ENCODE data around the gene SH2B3. TPM values are rescaled to one million over a fixed set of nuclear protein-coding genes. Genes with fewer than 3 reads are reported as not detected.

SH2B3 gene
- total RNA-seq (2014; rRNA removed; shearing (Covaris generic); ENCODE audit: low replicate concordance), result 16.7 and 20.8 TPM in 2 replicates

- Histone ChIP-seq H3K9me2 (replicated peaks; ENCODE audit: insufficient read depth, low read length) (no peaks in the 10 kb centered on the region), H3K27me3 (ENCODE audit: low read length) (no peaks in the 10 kb centered on the region), H4K20me1 (ENCODE audit: insufficient read depth, low read depth, low read length) (peaks cover 25% of the 10 kb centered on the region), H3K79me2 (ENCODE audit: low read length) (peaks cover 50% of the 10 kb centered on the region), H3K4me2 (ENCODE audit: low read depth, low read length, poor library complexity, severe bottlenecking) (peak within 1 kb of the TSS; percentile 85), H3K27ac (ENCODE audit: low read length) (peak within 1 kb of the TSS; percentile 89), H3K4me3 (ENCODE audit: low read length) (peak within 1 kb of the TSS; percentile 97), H3K9me3 (ENCODE audit: low read length) (no peaks in the 10 kb centered on the region), H3K9ac (ENCODE audit: low read length) (peak within 1 kb of the TSS; percentile 96), H3K36me3 (ENCODE audit: insufficient read depth, low read length) (no peaks in the 10 kb centered on the region), H3K4me1 (ENCODE audit: low read length) (peaks cover 66% of the 10 kb centered on the region), H2AFZ (ENCODE audit: low read length) (0 out of 2 replicates have a peak within 1 kb of the TSS, but pooled peaks have one; percentile 20)
- no peak for DNase-seq
These were observed at the start of gene SH2B3 for GRCh38 chr12:111405859-111406473. Gene SH2B3, plus strand, starts transcription at chr12:111405923. Its CDS starts 12,223 bp downstream, at chr12:111418146.

DNA sequence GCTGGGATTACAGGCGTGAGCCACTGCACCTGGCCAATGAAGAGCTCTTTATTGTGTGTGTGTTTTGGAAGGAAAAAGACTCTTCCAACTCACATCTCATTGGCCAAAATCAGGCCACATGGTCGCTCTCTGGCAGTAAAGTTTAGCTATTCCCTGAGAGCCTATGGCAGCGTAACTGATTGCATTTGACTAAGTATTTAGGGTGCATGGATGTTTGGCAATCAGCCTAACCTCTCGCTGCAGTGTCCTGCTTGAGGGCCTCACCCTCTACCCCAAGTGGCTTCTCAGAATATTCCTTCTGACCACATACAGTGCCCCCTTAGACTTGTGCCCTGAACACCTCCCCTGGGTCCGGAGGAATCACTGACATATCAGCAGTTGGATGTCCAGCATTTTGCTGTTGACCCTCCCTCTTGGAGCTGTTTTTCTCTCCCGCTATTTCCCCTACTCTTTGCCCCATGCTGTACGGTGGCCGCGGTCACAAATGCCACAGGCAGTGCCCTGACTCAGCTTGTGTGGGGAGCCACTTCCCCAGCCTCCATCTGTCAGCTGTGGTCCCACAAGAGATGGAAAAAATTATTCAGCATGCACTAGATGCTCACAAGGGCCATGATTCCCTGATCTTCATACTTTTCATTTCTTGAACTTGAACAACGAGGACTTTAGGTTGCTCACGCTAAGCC is 46.4 kb upstream of the SH2B3 start:
- Histone ChIP-seq H3K27ac (ENCODE audit: low read length) (no peak overlapping the region), H2AFZ (ENCODE audit: low read length) (no peak overlapping the region), H3K9ac (ENCODE audit: low read length) (no peak overlapping the region), H3K4me1 (ENCODE audit: low read length) (peaks cover 8% of the 10 kb centered on the region), H3K9me2 (replicated peaks; ENCODE audit: insufficient read depth, low read length) (no peaks in the 10 kb centered on the region), H3K4me3 (ENCODE audit: low read length) (no peak overlapping the region), H3K4me2 (ENCODE audit: low read depth, low read length, poor library complexity, severe bottlenecking) (no peak overlapping the region), H3K9me3 (ENCODE audit: low read length) (no peaks in the 10 kb centered on the region), H3K27me3 (ENCODE audit: low read length) (no peaks in the 10 kb centered on the region), H3K79me2 (ENCODE audit: low read length) (no peaks in the 10 kb centered on the region), H4K20me1 (ENCODE audit: insufficient read depth, low read depth, low read length) (no peaks in the 10 kb centered on the region), H3K36me3 (ENCODE audit: insufficient read depth, low read length) (no peaks in the 10 kb centered on the region)
- DNase-seq, result no peak

- Histone ChIP-seq H2AFZ (ENCODE audit: low read length) (no peak overlapping the region), H3K9me3 (ENCODE audit: low read length) (no peaks in the 10 kb centered on the region), H3K4me2 (ENCODE audit: low read depth, low read length, poor library complexity, severe bottlenecking) (no peak overlapping the region), H3K27ac (ENCODE audit: low read length) (no peak overlapping the region), H3K36me3 (ENCODE audit: insufficient read depth, low read length) (no peaks in the 10 kb centered on the region), H3K9me2 (replicated peaks; ENCODE audit: insufficient read depth, low read length) (no peaks in the 10 kb centered on the region), H3K4me3 (ENCODE audit: low read length) (no peak overlapping the region), H3K79me2 (ENCODE audit: low read length) (no peaks in the 10 kb centered on the region), H3K4me1 (ENCODE audit: low read length) (peaks cover 7% of the 10 kb centered on the region), H4K20me1 (ENCODE audit: insufficient read depth, low read depth, low read length) (no peaks in the 10 kb centered on the region), H3K27me3 (ENCODE audit: low read length) (no peaks in the 10 kb centered on the region), H3K9ac (ENCODE audit: low read length) (no peak overlapping the region)
- no peak for DNase-seq
These were observed 45.8 kb upstream of the SH2B3 start for GRCh38 chr12:111359914-111360276.

DNA sequence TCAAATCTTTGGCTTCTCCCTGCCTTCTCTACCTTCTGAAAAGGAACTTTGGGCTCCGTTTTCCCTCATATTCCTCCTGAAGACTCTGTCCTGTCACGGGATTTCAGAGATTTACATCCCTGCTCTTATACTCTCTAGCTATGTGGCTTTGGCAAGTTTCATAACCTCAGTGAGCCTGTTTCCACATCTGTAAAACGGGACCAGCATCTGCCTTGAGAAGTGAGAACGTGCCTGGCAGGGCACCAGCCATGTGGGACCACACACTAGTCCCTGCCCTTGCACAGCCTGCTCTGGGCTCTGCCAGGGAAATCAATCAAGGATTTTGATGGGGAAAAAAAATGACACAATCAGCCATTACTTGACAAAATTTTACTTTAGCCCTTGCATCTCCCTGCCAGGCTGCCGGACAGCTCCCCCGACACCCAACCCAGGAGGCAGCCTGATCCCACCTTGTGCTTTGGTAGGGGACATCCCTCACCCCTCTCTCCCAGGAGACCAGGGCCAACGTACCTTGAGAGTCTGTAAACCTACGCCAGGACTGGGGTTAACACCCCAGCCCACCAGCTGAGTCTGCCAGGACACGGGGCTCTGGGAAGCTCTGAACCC is 45.3 kb upstream of the SH2B3 start:
- Histone ChIP-seq H3K4me1 (ENCODE audit: low read length) (peaks cover 2% of the 10 kb centered on the region), H3K79me2 (ENCODE audit: low read length) (no peaks in the 10 kb centered on the region), H3K9ac (ENCODE audit: low read length) (no peak overlapping the region), H3K4me3 (ENCODE audit: low read length) (no peak overlapping the region), H3K9me2 (replicated peaks; ENCODE audit: insufficient read depth, low read length) (no peaks in the 10 kb centered on the region), H3K27me3 (ENCODE audit: low read length) (no peaks in the 10 kb centered on the region), H2AFZ (ENCODE audit: low read length) (no peak overlapping the region), H3K9me3 (ENCODE audit: low read length) (no peaks in the 10 kb centered on the region), H3K4me2 (ENCODE audit: low read depth, low read length, poor library complexity, severe bottlenecking) (no peak overlapping the region), H3K27ac (ENCODE audit: low read length) (no peak overlapping the region), H3K36me3 (ENCODE audit: insufficient read depth, low read length) (no peaks in the 10 kb centered on the region), H4K20me1 (ENCODE audit: insufficient read depth, low read depth, low read length) (no peaks in the 10 kb centered on the region)
- DNase-seq, result no peak

- H3K4me3 ChIP-seq (ENCODE audit: low read length), result no peak overlapping the region
- H3K36me3 ChIP-seq (ENCODE audit: insufficient read depth, low read length), result no peaks in the 10 kb centered on the region
- H3K27ac ChIP-seq (ENCODE audit: low read length), result no peak overlapping the region
- H3K9ac ChIP-seq (ENCODE audit: low read length), result no peak overlapping the region
- H2AFZ ChIP-seq (ENCODE audit: low read length), result no peak overlapping the region
- no peak overlapping the region for H3K4me2 ChIP-seq (ENCODE audit: low read depth, low read length, poor library complexity, severe bottlenecking)
- no peaks in the 10 kb centered on the region for H3K9me3 ChIP-seq (ENCODE audit: low read length)
- H3K79me2 ChIP-seq (ENCODE audit: low read length), result no peaks in the 10 kb centered on the region
- H3K4me1 ChIP-seq (ENCODE audit: low read length), result no peaks in the 10 kb centered on the region
- no peaks in the 10 kb centered on the region for H3K9me2 ChIP-seq (replicated peaks; ENCODE audit: insufficient read depth, low read length)
- no peaks in the 10 kb centered on the region for H4K20me1 ChIP-seq (ENCODE audit: insufficient read depth, low read depth, low read length)
- DNase-seq, result no peak
- H3K27me3 ChIP-seq (ENCODE audit: low read length), result no peaks in the 10 kb centered on the region
These were observed 44.5 kb upstream of the SH2B3 start for GRCh38 chr12:111361073-111361716.

GRCh38 chr12:111361717-111362576 is 43.8 kb upstream of the SH2B3 start:
- Histone ChIP-seq H3K9me2 (replicated peaks; ENCODE audit: insufficient read depth, low read length) (no peaks in the 10 kb centered on the region), H3K27ac (ENCODE audit: low read length) (no peak overlapping the region), H3K27me3 (ENCODE audit: low read length) (no peaks in the 10 kb centered on the region), H4K20me1 (ENCODE audit: insufficient read depth, low read depth, low read length) (no peaks in the 10 kb centered on the region), H3K36me3 (ENCODE audit: insufficient read depth, low read length) (no peaks in the 10 kb centered on the region), H3K9ac (ENCODE audit: low read length) (no peak overlapping the region), H3K4me1 (ENCODE audit: low read length) (no peaks in the 10 kb centered on the region), H3K4me2 (ENCODE audit: low read depth, low read length, poor library complexity, severe bottlenecking) (no peak overlapping the region), H3K79me2 (ENCODE audit: low read length) (no peaks in the 10 kb centered on the region), H3K9me3 (ENCODE audit: low read length) (no peaks in the 10 kb centered on the region), H2AFZ (ENCODE audit: low read length) (no peak overlapping the region), H3K4me3 (ENCODE audit: low read length) (no peak overlapping the region)
- no peak for DNase-seq

DNA sequence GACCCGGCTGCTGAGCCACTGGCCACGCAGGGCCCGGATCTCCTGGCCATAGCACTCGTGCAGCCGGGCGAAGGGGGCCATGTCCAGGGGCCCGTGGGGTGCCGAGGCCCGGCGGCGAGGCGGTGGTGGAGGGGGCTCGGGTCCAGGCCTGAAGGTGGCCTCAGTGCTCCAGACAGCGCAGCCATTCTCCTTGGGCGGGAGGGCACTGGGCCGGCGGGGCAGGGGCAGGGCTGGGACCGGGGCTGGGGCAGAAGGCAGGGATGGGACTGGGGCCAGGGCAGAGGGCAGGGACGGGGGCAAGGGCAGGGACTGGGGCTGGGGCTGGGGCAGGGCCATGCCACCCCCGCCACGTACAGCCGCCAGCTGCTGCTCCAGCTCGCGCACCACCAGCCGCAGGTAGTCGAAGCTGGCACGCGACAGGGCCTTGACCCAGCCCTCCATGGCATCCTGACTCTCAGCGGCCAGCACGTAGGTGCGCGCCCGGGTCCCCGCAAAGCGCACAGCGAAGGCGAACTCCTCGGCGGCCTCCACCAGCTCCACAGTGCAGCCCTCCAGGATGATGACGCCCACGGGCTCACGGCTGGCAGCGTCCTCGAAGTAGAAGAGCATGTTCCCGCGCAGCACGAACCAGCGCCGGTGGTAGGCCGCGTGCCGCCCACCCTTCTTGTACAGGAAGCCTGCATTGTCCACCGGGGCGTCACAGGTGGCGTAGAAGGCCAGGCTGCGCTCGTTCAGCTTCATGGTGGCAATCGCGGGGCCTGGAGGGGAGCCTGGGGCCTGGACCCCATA is 42.8 kb upstream of the SH2B3 start:
- Histone ChIP-seq H2AFZ (ENCODE audit: low read length) (no peak overlapping the region), H3K27ac (ENCODE audit: low read length) (no peak overlapping the region), H4K20me1 (ENCODE audit: insufficient read depth, low read depth, low read length) (no peaks in the 10 kb centered on the region), H3K9me3 (ENCODE audit: low read length) (no peaks in the 10 kb centered on the region), H3K9me2 (replicated peaks; ENCODE audit: insufficient read depth, low read length) (no peaks in the 10 kb centered on the region), H3K79me2 (ENCODE audit: low read length) (no peaks in the 10 kb centered on the region), H3K27me3 (ENCODE audit: low read length) (no peaks in the 10 kb centered on the region), H3K9ac (ENCODE audit: low read length) (no peak overlapping the region), H3K4me1 (ENCODE audit: low read length) (no peaks in the 10 kb centered on the region), H3K4me2 (ENCODE audit: low read depth, low read length, poor library complexity, severe bottlenecking) (no peak overlapping the region), H3K36me3 (ENCODE audit: insufficient read depth, low read length) (no peaks in the 10 kb centered on the region), H3K4me3 (ENCODE audit: low read length) (no peak overlapping the region)
- DNase-seq, result no peak
